ENCODE measurements around the gene ENDOU. TPM values are rescaled to one million over a fixed set of nuclear protein-coding genes. Genes with fewer than 3 reads are reported as not detected.

ENDOU gene
- total and polyA plus RNA-seq, 2 donors (not counting 1 experiment from before 2014, with no cell fraction given) = 0.09 to 0.17 TPM

DNA sequence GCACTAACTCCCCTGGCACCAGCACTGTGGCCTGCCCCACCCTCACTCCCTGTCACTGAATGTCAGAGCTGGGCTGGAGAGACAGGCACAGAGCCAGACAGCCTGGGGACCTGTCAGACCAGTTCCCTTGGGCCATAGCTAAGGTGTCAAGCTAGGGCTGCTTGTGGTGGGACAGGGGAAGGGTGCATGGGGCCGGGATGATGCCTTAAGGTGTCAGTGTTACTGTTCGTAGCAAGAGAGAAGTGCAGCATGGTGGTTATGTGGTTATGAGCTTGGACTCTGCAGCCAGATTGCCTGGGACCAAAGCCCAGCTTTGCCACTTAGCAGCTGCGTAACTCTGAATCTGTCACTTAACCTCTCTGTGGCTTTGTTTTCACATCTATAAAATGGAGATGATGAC is 29.6 kb upstream of the ENDOU start:
- no peak overlapping the region for H3K4me3 ChIP-seq (replicated peaks in 1 of 4; ENCODE audit: control extremely low read depth in 1 of 4, insufficient read depth in 1 of 4, low read depth in 3 of 4, low read length in 4 of 4)
- H3K79me2 ChIP-seq (ENCODE audit: control insufficient read depth, insufficient read depth, low read length) = no peaks in the 10 kb centered on the region
- peaks cover 12% of the 10 kb centered on the region for H3K4me1 ChIP-seq (ENCODE audit: control insufficient read depth, extremely low read depth, insufficient read depth, low read length)
- no peaks in the 10 kb centered on the region for H3K36me3 ChIP-seq (ENCODE audit: control insufficient read depth, insufficient read depth, low read length)
- no peak overlapping the region for H3K27ac ChIP-seq (ENCODE audit: insufficient read depth, low read length)
- no peaks in the 10 kb centered on the region for H3K9me3 ChIP-seq (ENCODE audit: control insufficient read depth, insufficient read depth, low read depth, low read length)
- H3K4me2 ChIP-seq (ENCODE audit: extremely low read depth, insufficient read depth, low read length) = no peak overlapping the region
- no peaks in the 10 kb centered on the region for H3K27me3 ChIP-seq (ENCODE audit: control insufficient read depth, insufficient read depth, low read length)
- no peak overlapping the region for H3K9ac ChIP-seq (ENCODE audit: insufficient read depth, low read length)
- DNase-seq (ENCODE audit: low read depth in 2 of 2) = no peak
- no peaks in the 10 kb centered on the region for H4K20me1 ChIP-seq (ENCODE audit: control insufficient read depth, extremely low read depth, insufficient read depth, low read length)
- TF ChIP-seq, protein P1, sequence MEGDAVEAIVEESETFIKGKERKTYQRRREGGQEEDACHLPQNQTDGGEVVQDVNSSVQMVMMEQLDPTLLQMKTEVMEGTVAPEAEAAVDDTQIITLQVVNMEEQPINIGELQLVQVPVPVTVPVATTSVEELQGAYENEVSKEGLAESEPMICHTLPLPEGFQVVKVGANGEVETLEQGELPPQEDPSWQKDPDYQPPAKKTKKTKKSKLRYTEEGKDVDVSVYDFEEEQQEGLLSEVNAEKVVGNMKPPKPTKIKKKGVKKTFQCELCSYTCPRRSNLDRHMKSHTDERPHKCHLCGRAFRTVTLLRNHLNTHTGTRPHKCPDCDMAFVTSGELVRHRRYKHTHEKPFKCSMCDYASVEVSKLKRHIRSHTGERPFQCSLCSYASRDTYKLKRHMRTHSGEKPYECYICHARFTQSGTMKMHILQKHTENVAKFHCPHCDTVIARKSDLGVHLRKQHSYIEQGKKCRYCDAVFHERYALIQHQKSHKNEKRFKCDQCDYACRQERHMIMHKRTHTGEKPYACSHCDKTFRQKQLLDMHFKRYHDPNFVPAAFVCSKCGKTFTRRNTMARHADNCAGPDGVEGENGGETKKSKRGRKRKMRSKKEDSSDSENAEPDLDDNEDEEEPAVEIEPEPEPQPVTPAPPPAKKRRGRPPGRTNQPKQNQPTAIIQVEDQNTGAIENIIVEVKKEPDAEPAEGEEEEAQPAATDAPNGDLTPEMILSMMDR (conservative IDR thresholded peaks at IDR 0.05 in 1 of 2, IDR thresholded peaks at IDR 0.05 in 1 of 2; ENCODE audit: low read depth in 1 of 2, low read length in 2 of 2) = no peak
- no peak for TF ChIP-seq EZH2 (IDR thresholded peaks at IDR 0.05; ENCODE audit: low read length, missing control alignments)
- no peak overlapping the region for H2AFZ ChIP-seq (ENCODE audit: low read length)

DNA sequence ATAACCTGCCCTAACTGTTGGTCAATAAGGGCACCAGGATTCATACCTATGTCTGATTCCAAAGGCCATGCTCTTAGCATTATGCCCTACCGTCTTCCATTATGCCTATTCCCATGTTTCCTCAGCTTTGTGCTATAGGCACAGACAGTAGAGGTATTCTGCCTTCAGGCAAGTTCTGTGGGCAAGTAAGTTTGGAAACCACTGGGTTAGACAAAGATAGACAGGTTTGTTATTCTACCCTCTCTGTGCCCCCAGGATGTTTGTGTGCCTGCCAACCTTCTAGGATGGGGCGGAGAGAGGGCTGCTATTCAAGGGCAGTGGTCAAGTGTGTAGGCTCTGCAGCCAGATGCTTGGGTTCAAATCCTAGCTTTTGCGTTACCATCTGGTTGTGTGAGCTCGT is 28.8 kb upstream of the ENDOU start:
- no peak overlapping the region for H3K9ac ChIP-seq (ENCODE audit: insufficient read depth, low read length)
- TF ChIP-seq EZH2 (IDR thresholded peaks at IDR 0.05; ENCODE audit: low read length, missing control alignments) = no peak
- TF ChIP-seq, protein P1 (conservative IDR thresholded peaks at IDR 0.05 in 1 of 2, IDR thresholded peaks at IDR 0.05 in 1 of 2; ENCODE audit: low read depth in 1 of 2, low read length in 2 of 2) = no peak
- no peaks in the 10 kb centered on the region for H3K79me2 ChIP-seq (ENCODE audit: control insufficient read depth, insufficient read depth, low read length)
- no peaks in the 10 kb centered on the region for H3K9me3 ChIP-seq (ENCODE audit: control insufficient read depth, insufficient read depth, low read depth, low read length)
- no peak for DNase-seq (ENCODE audit: low read depth in 2 of 2)
- no peaks in the 10 kb centered on the region for H3K36me3 ChIP-seq (ENCODE audit: control insufficient read depth, insufficient read depth, low read length)
- no peak overlapping the region for H3K4me2 ChIP-seq (ENCODE audit: extremely low read depth, insufficient read depth, low read length)
- H3K27ac ChIP-seq (ENCODE audit: insufficient read depth, low read length) = no peak overlapping the region
- no peaks in the 10 kb centered on the region for H3K27me3 ChIP-seq (ENCODE audit: control insufficient read depth, insufficient read depth, low read length)
- peaks cover 12% of the 10 kb centered on the region for H3K4me1 ChIP-seq (ENCODE audit: control insufficient read depth, extremely low read depth, insufficient read depth, low read length)
- H2AFZ ChIP-seq (ENCODE audit: low read length) = no peak overlapping the region
- no peaks in the 10 kb centered on the region for H4K20me1 ChIP-seq (ENCODE audit: control insufficient read depth, extremely low read depth, insufficient read depth, low read length)
- H3K4me3 ChIP-seq (replicated peaks in 1 of 4; ENCODE audit: control extremely low read depth in 1 of 4, insufficient read depth in 1 of 4, low read depth in 3 of 4, low read length in 4 of 4) = no peak overlapping the region

DNA sequence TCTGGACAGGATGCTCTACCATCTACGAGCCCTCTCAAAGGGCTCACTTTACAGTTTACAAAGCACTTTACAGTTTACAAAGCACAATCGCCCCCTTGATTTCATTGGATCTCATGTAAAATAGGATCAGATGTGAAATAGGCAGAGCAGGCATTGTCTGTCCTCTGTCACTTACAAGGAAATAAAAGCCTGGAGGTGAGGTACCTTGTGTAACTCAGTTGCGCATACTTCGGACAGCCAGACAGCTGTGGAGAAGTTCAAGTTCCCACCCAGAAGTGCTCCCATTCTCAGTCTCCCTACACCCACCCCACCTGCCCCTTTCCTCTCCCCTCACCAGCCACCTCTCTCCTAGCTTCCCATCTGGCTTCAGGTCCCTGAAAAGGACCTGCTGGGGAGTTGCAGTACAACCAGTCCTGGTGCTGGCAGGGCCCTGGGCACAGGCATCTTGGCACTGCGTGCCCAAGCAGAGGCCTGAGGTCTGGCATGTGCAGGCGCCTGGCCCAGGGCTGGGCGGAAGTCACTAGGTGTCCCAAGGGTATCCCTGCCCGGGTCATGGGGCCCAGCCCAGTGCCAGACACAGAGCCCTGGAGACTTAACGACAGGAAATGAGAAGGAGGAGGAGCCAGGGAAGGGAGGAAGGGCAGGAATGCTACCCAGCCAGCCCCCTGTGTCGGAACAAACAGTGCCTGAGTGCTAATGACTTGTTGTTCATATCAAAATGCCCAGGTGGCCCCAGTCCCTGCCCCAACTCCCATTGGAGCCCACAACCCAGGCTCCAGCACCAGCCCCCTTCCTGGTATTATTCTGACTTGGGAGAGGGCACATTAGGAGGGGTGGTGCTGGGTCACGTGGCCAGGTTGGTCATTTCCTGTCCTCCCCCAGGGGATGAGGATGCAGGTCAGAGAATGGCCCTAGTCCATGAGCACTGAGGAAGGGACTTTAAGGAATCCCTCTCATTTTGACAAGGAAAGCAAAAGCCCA is 28.0 kb upstream of the ENDOU start:
- Histone ChIP-seq H4K20me1 (ENCODE audit: control insufficient read depth, extremely low read depth, insufficient read depth, low read length) (no peaks in the 10 kb centered on the region), H3K9ac (ENCODE audit: insufficient read depth, low read length) (no peak overlapping the region), H3K4me1 (ENCODE audit: control insufficient read depth, extremely low read depth, insufficient read depth, low read length) (peaks cover 12% of the 10 kb centered on the region), H3K27ac (ENCODE audit: insufficient read depth, low read length) (no peak overlapping the region), H3K9me3 (ENCODE audit: control insufficient read depth, insufficient read depth, low read depth, low read length) (no peaks in the 10 kb centered on the region), H3K79me2 (ENCODE audit: control insufficient read depth, insufficient read depth, low read length) (no peaks in the 10 kb centered on the region), H3K4me2 (ENCODE audit: extremely low read depth, insufficient read depth, low read length) (no peak overlapping the region), H3K4me3 (replicated peaks in 1 of 4; ENCODE audit: control extremely low read depth in 1 of 4, insufficient read depth in 1 of 4, low read depth in 3 of 4, low read length in 4 of 4) (no peak overlapping the region), H2AFZ (ENCODE audit: low read length) (no peak overlapping the region), H3K36me3 (ENCODE audit: control insufficient read depth, insufficient read depth, low read length) (no peaks in the 10 kb centered on the region), H3K27me3 (ENCODE audit: control insufficient read depth, insufficient read depth, low read length) (no peaks in the 10 kb centered on the region)
- no peak for DNase-seq (ENCODE audit: low read depth in 2 of 2)
- no peak for TF ChIP-seq EZH2 (IDR thresholded peaks at IDR 0.05; ENCODE audit: low read length, missing control alignments)
- TF ChIP-seq, protein P1 (conservative IDR thresholded peaks at IDR 0.05 in 1 of 2, IDR thresholded peaks at IDR 0.05 in 1 of 2; ENCODE audit: low read depth in 1 of 2, low read length in 2 of 2) = no peak
